ENCODE results near the gene CAP2.
"Not testable (repeated sequence)": the region's sequence is repeated elsewhere in the genome, so short reads cannot be mapped to it uniquely, and the experiment has no call there.

The CAP2 gene

DNA sequence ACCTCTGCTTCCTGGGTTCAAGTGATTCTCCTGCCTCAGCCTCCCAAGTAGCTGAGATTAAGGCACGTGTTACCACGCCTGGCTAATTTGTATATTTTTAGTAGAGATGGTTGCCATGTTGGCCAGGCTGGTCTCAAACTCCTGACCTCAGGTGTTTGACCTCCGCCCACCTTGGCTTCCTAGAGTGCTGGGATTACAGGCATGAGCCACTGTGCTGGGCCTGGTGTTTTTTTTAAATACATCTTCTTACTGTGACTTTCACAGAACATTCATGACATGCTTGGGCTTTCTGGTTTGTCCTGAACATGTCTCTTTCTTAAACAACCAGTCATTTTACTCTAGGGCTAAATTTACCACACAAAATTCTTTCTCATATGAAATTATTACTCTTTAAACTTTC is 172.0 kb downstream of the CAP2 start:
- ATAC-seq: no peak
- TF ChIP-seq PATZ1 (CRISPR knock-in tag; IDR thresholded peaks at IDR 0.05; ENCODE audit: borderline replicate concordance) (no peak), ZFP3 (CRISPR knock-in tag; IDR thresholded peaks at IDR 0.05) (no peak)

DNA sequence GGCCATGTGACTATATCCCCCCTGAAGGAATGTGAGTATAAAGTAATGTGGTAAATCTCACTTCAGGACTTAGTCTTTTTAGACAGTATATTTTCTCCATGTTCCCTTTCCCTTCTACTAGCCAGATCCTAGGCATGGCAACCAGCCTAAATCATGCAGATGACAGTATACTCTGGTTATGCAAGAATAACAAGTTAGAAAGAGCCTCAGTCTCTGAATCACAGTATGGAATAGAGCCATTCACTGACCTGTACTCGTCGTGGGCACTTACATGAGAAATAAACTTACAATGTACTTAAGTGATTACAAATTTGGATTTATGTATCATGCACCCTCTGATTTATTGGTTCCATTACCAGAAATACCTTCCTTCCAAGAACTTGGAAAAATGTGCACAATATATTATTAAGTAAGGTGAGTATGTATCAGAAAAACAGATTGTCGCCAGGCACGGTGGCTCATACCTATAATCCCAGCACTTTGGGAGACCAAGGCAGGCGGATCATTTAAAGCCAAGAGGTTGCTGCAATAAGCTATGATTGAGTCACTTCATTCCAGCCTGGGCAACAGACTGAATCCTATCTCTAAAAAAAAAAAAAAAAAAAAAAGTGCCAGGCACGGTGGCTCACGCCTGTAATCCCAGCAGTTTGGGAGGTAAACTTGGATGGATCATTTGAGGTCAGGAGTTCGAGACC is 181.6 kb downstream of the CAP2 start:
- ATAC-seq: no peak; the same call in 2 of the 3 replicates
- TF ChIP-seq ISL1 (CRISPR knock-in tag; IDR thresholded peaks at IDR 0.05) (peak; percentile 34; the same call in 1 of the 2 replicates), ZFP3 (CRISPR knock-in tag; IDR thresholded peaks at IDR 0.05) (no peak)

- ATAC-seq: no peak
- no peak for TF ChIP-seq OSR1 (CRISPR knock-in tag; IDR thresholded peaks at IDR 0.05)
- TF ChIP-seq ISL1 (CRISPR knock-in tag; IDR thresholded peaks at IDR 0.05): no peak
- no peak for TF ChIP-seq ZNF8 (CRISPR knock-in tag; IDR thresholded peaks at IDR 0.05)
- no peak for TF ChIP-seq ZNF565 (CRISPR knock-in tag; conservative IDR thresholded peaks at IDR 0.05; ENCODE audit: low read depth)
- TF ChIP-seq SNAI2 (CRISPR knock-in tag; IDR thresholded peaks at IDR 0.05): no peak
- TF ChIP-seq ESRRG (CRISPR knock-in tag; IDR thresholded peaks at IDR 0.05): no peak
These were observed 183.7 kb downstream of the CAP2 start for GRCh38 chr6:17577059-17577458.

GRCh38 chr6:17580518-17581048 is 187.2 kb downstream of the CAP2 start:
- TF ChIP-seq ARNTL (CRISPR knock-in tag; IDR thresholded peaks at IDR 0.05; ENCODE audit: borderline replicate concordance, low read depth): no peak
- no peak for TF ChIP-seq GLIS3 (CRISPR knock-in tag; IDR thresholded peaks at IDR 0.05)
- TF ChIP-seq TCF4 (CRISPR knock-in tag; IDR thresholded peaks at IDR 0.05; ENCODE audit: borderline replicate concordance): no peak
- TF ChIP-seq, protein P1, sequence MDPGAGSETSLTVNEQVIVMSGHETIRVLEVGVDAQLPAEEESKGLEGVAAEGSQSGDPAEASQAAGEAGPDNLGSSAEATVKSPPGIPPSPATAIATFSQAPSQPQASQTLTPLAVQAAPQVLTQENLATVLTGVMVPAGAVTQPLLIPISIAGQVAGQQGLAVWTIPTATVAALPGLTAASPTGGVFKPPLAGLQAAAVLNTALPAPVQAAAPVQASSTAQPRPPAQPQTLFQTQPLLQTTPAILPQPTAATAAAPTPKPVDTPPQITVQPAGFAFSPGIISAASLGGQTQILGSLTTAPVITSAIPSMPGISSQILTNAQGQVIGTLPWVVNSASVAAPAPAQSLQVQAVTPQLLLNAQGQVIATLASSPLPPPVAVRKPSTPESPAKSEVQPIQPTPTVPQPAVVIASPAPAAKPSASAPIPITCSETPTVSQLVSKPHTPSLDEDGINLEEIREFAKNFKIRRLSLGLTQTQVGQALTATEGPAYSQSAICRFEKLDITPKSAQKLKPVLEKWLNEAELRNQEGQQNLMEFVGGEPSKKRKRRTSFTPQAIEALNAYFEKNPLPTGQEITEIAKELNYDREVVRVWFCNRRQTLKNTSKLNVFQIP (CRISPR knock-in tag; IDR thresholded peaks at IDR 0.05; ENCODE audit: borderline replicate concordance, low read depth): no peak
- TF ChIP-seq, protein P2, sequence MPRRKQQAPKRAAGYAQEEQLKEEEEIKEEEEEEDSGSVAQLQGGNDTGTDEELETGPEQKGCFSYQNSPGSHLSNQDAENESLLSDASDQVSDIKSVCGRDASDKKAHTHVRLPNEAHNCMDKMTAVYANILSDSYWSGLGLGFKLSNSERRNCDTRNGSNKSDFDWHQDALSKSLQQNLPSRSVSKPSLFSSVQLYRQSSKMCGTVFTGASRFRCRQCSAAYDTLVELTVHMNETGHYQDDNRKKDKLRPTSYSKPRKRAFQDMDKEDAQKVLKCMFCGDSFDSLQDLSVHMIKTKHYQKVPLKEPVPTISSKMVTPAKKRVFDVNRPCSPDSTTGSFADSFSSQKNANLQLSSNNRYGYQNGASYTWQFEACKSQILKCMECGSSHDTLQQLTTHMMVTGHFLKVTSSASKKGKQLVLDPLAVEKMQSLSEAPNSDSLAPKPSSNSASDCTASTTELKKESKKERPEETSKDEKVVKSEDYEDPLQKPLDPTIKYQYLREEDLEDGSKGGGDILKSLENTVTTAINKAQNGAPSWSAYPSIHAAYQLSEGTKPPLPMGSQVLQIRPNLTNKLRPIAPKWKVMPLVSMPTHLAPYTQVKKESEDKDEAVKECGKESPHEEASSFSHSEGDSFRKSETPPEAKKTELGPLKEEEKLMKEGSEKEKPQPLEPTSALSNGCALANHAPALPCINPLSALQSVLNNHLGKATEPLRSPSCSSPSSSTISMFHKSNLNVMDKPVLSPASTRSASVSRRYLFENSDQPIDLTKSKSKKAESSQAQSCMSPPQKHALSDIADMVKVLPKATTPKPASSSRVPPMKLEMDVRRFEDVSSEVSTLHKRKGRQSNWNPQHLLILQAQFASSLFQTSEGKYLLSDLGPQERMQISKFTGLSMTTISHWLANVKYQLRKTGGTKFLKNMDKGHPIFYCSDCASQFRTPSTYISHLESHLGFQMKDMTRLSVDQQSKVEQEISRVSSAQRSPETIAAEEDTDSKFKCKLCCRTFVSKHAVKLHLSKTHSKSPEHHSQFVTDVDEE (CRISPR knock-in tag; IDR thresholded peaks at IDR 0.05): no peak
- TF ChIP-seq CSRNP3 (CRISPR knock-in tag; IDR thresholded peaks at IDR 0.05): no peak
- TF ChIP-seq ISL1 (CRISPR knock-in tag; IDR thresholded peaks at IDR 0.05): no peak
- TF ChIP-seq ZNF8 (CRISPR knock-in tag; IDR thresholded peaks at IDR 0.05): no peak
- no peak for TF ChIP-seq CSDC2 (CRISPR knock-in tag; IDR thresholded peaks at IDR 0.05)
- no peak for TF ChIP-seq ZNF70 (CRISPR knock-in tag; IDR thresholded peaks at IDR 0.05)
- no peak for TF ChIP-seq CREB5 (CRISPR knock-in tag; IDR thresholded peaks at IDR 0.05; ENCODE audit: low read depth)
- no peak for TF ChIP-seq TOX (CRISPR knock-in tag; IDR thresholded peaks at IDR 0.05; ENCODE audit: borderline replicate concordance)
- no peak for TF ChIP-seq ZC3H10 (CRISPR knock-in tag; IDR thresholded peaks at IDR 0.05)
- TF ChIP-seq ZNF565 (CRISPR knock-in tag; conservative IDR thresholded peaks at IDR 0.05; ENCODE audit: low read depth): no peak
- TF ChIP-seq ESRRG (CRISPR knock-in tag; IDR thresholded peaks at IDR 0.05): no peak
- no peak for TF ChIP-seq PPARA (CRISPR knock-in tag; IDR thresholded peaks at IDR 0.05; ENCODE audit: borderline replicate concordance)
- no peak for TF ChIP-seq PATZ1 (CRISPR knock-in tag; IDR thresholded peaks at IDR 0.05; ENCODE audit: borderline replicate concordance)
- TF ChIP-seq ZFP30 (CRISPR knock-in tag; IDR thresholded peaks at IDR 0.05): no peak
- ATAC-seq: peak; percentile 89

- ATAC-seq: not testable (repeated sequence)
These were observed 187.9 kb downstream of the CAP2 start for GRCh38 chr6:17581282-17581681.
